GM19463 (cell line): ENCODE data around the gene ARNT2.
"Not testable (repeated sequence)": the region's sequence is repeated elsewhere in the genome, so short reads cannot be mapped to it uniquely, and the experiment has no call there.

Experiments used
- ATAC-seq: cut with Tn5 transposase; IDR thresholded peaks from one replicate; pipeline ENCODE4 v1.9.1; 2021; ENCODE audit warnings: mild to moderate bottlenecking, moderate library complexity; ENCODE audit not compliant: unreplicated experiment

The ARNT2 gene

DNA sequence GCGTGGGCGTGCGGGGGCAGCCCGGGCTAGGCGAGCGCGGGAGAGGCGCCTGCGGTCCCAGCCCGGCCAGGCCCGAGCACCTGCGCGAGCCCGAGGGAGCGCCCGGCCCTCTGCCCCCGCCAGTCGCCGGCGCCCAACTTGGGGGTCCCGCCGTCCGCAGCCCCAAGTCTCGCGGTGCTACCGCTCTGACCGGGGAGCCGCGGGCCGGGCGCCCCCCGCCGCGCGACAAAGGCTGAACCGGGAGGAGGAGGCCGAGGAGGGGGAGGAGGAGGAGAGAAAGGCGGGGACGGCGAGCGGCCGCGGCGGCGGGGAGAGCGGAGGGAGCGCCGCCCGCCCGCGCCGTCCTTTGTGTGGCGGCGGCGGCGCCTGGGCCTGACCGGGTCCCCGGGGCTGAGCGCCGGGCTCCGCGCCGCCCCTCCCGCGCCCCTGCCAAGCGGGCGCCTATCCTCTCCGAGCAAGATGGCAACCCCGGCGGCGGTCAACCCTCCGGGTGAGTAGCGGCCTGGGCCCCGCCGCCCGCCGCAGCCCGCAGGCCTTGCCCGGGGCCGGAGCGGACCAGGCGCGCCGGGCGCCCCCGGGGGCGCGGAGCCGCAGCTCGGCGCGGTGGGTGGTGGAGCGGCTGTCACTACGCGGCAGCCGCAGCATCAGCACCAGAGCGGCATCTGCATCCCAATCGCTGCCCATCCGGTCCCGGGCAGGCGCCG, at the start of gene ARNT2:
Gene ARNT2 (plus strand): TSS at position 326 of the 704 bp plus-strand sequence. CDS start 134 bp downstream, at position 460.
- ATAC-seq, result no peak

DNA sequence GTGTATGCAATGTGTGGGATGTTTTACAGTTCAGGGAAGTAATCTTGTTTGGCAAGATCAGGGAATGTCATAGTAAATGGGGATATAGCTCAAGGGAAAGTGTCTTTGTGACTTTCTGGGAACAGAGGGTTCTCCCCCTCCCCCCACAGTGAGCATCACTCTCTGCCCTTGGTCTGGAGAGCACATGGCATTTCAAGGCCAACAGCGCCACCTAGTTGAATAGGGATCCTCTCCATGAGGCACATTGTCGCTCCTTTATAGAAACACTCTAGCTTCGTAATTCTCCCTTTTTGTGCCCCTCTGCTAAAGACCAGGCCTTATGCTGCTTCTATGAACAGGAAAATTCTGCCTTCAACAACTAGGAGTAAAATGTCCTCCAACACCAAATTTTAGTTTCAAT, 37.1 kb upstream of the ARNT2 start:
- no peak for ATAC-seq

GRCh38 chr15:80367661-80368060, 36.5 kb upstream of the ARNT2 start:
- ATAC-seq, result no peak

DNA sequence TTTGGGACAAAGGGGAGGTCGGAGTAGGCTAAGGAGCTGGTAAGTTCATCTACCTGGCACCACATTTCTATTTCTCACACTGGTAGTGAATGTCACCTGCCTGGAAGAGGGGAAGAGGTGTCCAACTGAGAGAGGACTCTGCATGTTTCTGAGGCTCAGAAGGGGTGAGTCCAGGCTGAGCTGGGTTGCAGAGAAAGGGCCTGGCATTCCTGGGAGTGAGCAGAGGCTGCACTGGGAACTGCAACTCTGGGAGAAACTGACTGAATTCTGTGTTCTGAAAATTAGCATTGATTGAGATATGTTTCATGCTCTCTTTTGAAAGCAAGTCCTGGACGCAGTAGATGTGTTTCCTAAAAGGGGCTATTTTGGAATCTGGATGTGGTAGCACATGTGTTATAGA, 32.3 kb upstream of the ARNT2 start:
- ATAC-seq, result no peak

- no peak for ATAC-seq
These were observed 29.7 kb upstream of the ARNT2 start for GRCh38 chr15:80374441-80374840.

DNA sequence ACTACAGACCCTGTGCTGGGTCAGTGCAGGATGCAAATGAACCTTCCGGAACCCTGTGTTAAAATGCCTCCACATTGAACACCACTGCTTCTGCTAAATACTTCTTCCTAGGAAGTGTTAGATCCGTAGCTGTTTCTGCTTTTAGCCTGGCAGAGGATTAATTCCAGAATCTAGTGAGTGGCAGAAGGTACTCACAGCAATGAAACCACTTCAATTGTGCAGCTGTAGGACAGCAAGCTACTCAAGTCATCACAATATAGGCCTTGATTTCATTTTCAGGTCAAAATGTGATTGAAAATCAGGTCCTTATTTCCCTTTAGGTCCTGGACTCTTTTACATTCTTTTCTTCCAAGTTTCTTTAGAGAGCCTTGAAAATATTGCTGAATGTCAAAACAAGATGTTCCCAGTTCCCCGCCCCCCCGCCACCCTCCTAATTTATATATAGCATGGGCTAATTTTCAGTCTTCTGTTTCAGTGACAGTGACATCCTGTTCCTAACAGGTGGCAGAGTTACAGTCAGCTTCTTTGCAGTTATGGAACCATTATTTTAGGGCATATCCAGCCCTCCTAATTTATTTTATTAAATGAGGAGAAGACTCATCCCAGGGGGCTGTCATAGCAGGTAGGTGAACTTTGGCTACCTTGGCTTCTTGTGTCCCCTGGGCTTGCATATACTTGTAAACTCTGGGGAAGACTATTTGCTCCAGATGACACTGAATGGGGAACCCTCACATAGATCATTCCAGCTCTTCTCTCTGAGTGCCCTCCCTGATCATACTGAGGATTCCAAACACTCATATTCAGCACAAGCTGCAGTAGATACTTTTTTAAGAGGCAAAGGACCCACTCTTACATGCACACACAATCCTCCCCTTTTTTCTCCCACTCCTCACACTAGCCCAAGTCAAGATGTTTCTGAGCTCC, 28.0 kb upstream of the ARNT2 start:
- ATAC-seq, result no peak

- ATAC-seq, result no peak
These were observed 24.5 kb upstream of the ARNT2 start for GRCh38 chr15:80379693-80380092.

- no peak for ATAC-seq
These were observed 24.0 kb upstream of the ARNT2 start for GRCh38 chr15:80380154-80380553.

GRCh38 chr15:80382285-80382684, 21.9 kb upstream of the ARNT2 start:
- no peak for ATAC-seq

GRCh38 chr15:80384432-80384831, 19.8 kb upstream of the ARNT2 start:
- ATAC-seq, result no peak

GRCh38 chr15:80386151-80386550, 18.0 kb upstream of the ARNT2 start:
- no peak for ATAC-seq

- ATAC-seq, result no peak
These were observed 15.9 kb upstream of the ARNT2 start for GRCh38 chr15:80388326-80388725.

DNA sequence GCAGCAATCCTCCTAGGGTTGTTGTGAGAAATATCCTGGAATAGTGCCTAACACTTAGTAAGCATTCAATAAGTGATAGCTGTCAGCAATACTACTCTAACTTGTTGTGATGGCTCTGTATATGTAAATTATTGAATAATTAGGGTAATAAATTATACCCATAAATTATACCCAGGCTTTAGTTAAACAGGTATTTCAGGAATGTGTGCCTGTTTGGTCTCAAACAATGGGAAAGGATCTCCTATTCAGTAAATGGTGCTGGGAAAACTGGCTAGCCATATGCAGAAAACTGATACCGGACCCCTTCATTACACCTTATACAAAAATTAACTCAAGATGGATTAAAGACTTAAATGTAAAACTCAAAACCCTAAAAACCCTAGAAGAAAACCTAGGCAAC, 14.8 kb upstream of the ARNT2 start:
- ATAC-seq, result no peak

GRCh38 chr15:80390942-80391341, 13.2 kb upstream of the ARNT2 start:
- ATAC-seq, result not testable (repeated sequence)

- ATAC-seq, result no peak
These were observed 8.6 kb upstream of the ARNT2 start for GRCh38 chr15:80395616-80396015.

GRCh38 chr15:80396096-80396495, 8.1 kb upstream of the ARNT2 start:
- ATAC-seq, result no peak

DNA sequence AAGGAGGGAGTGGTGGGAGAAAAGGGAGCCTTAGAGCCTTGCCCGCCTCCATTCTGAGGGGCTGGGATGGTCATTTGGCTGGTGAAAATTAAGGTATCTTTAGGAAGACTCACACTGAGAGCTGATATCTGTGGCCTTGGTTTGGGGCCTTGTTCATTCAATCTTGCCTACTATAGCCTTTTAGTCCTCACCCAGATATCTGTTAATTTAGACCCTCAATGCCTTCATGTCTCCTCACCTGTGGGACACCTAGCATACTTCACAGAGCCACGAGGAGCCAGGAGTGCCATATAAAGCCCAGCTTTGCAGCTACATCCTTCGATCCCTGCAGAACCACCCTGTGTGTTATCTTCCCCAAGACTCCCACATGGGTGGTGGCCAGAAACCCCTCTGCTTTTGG, 4.7 kb upstream of the ARNT2 start:
- no peak for ATAC-seq

- no peak for ATAC-seq
These were observed 2.7 kb upstream of the ARNT2 start for GRCh38 chr15:80401456-80401855.

DNA sequence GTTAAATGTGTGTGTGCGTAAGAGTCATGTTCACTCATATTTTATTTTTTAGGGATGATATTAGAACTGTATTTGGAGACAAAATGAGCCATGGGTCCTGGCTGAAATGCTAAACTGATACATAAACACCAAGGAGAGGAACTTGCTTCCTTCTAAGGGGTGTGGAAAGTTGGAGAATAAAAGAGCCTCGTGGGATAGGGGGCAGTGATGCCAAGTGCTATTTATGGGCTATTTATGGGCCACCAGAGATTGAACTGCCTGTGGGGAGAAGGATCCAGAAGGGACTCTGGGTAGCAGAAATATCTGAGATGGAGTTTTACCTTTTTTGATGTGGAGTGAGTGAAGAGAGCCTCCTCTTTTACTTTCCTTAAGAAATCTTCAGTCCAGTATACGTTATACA, 1.8 kb upstream of the ARNT2 start:
- no peak for ATAC-seq

DNA sequence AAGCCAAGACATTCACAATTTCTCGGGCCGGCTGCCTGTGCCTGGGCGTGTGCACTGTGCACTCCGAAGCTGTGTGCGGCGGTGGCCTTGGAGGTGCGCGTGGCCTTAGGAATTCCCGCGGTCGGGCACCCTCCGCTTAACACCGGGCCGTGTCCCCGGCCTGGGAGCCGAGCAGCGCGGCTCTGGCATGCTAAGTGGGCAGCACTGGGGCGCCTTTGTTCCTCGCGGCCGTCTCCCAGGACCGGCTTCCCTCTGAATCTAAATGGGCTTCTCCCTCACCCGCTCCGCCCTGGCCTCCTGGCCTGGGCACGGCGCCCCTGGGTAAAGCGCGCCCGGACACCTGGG, 498 bp upstream of the ARNT2 start:
- ATAC-seq, result no peak

GRCh38 chr15:80404761-80405553, 775 bp downstream of the ARNT2 start:
- no peak for ATAC-seq

DNA sequence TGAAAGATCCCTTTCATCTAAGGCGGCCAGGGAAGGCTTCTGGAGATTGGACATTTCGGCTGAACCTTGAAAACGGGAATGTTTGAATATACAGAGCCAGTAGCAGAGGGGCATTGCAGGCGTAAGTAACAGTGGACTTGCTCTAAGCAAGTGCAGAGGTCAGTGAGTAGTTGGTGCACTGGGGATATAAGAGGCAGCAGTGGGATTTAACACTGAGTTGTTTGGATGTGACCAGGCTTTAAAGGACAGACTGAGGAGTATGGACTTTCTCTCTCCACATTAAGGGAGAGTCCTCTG, 1.3 kb downstream of the ARNT2 start:
- no peak for ATAC-seq
